ENCODE data around the gene C1orf159.
"Not testable (repeated sequence)": the region's sequence is repeated elsewhere in the genome, so short reads cannot be mapped to it uniquely, and the experiment has no call there.

The C1orf159 gene

DNA sequence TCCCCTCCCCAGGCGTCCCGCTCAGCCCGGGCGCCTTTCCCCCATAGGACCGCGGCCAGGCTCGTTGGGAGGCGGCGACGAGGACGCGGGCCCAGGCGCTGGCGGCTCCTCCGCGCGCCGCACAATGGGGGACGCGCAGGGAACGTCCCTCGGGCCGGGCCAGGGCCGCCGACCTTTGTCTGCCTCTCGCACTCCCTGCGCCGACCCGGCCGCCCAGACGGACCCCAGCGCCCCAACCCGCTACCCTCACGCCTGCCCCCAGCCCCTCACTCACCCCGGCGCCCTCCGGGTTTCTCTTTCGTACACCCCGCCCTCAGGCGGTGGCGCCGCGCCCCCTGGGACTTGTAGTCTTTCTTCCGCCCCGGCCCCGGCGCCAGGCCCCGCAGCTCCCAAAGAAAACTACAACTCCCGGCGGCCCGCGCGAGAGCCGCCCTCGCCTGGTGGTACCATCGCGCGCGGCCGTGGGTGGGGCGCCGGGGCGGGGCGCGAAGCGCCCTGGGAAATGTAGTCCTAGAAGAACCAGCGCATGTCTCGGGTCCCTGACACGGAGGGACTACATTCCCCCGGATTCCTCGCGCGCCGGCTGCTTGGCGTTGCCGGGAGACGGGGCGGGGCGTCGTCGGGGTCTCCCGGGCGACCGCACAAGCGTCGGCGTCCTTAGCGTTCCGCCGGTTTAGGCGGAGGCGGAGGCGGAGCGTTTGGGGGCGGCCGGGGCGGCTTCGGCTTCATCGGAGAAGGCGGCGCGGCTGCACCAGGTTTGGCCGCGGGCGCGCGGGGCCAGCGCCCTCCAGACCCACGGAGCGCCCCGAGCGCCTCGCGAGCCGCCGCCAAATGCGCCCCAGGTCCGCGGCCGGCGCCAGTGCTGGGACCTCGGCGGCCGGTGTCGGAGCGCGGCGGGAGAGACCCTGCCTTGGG lies at the start of gene C1orf159:
Gene C1orf159 (minus strand): TSS at position 304 of the 915 bp plus-strand sequence. CDS start 24,546 bp downstream, outside the sequence.
- peak; percentile 99 for DNase-seq

DNA sequence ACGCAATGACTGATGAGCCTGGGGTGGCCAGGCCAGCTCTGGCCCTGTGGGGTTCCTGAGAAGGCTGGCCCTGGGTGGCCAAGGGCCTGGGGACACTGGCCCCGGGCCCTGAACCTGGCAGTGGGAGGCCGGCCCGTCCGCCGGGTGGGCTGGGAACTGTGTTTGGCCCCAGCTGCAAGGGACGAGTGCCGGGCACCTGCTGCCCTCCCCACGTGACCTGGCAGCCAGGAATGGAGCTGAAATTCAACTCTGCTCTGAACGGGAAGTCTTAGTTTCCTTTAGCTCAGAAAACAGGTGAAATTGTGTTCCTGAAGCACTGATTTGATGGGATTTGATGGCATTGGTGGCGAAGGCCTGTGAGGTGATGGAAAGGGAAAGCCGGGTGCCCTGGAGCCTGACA lies 49.6 kb upstream of the C1orf159 start:
- DNase-seq, result no peak

- no peak for DNase-seq
Measured at GRCh38 chr1:1164701-1165451, 49.0 kb upstream of the C1orf159 start.

DNA sequence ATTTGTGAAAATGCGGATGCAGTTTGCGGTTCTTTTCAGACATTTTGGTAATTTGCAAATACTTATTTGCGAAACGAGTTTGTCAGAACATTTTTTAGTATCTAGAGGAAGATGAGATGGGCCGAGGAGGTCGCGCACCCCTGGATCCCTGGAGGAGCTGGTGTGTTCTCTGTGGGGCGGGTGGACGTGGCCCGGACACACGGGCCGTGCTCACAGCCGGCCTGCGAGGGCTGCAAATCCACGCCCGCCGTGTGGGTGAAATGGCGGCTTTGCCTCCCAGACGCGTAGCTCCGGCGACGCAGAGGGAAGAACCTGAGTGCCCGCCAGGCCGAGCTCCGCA lies 48.4 kb upstream of the C1orf159 start:
- DNase-seq, result no peak

GRCh38 chr1:1163538-1164070 lies 47.7 kb upstream of the C1orf159 start:
- no peak for DNase-seq

GRCh38 chr1:1162597-1163537 lies 47.0 kb upstream of the C1orf159 start:
- no peak for DNase-seq

DNA sequence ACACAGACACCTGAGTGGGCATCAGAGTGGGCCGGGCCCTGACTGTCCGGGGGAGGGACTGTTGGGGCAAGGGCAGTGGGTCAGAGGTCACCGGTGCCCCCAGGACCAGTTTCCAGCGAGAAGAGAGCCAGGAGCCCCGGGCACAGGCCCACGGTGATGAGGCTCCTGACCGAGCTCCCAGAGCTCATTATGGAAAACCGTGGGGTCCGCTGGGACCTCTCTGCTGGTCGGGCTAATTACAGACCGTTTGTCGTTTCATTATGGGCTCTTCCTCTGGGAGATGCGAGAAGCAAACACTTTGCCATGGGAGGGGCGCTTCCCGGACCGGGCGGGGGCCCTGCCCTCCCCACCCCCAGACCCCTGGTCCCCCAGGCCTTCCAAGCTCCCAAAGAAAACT lies 45.8 kb upstream of the C1orf159 start:
- no peak for DNase-seq

DNA sequence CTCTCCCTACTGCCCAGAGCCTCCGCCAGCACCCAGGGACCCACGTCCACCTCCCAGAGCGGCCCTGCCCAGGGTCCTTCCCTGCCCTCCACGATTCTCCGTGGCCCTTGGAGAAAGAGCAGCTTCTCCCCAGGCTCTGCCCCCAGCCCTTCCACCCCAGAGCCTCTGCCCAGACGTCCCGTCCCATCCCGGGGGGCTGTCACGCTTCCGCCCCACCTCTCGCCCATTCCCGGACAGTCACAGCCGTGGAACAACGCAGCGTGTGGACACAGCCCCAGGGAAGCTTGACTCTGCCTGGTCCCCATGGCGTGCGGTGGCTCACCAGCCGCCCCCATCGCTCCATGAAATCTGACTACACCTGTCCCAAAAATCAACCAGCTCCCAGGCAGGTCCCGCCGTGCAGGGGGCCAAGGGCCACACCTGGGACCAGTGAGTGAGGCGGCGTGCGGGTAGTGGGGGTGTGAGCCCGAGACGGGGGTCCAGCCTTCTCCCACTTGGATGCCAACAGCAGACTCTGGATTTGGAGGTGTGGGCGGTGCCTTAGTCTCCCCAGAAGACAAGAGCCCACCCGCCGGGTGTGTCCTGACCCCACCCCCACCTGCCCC lies 45.3 kb upstream of the C1orf159 start:
- DNase-seq, result no peak

DNA sequence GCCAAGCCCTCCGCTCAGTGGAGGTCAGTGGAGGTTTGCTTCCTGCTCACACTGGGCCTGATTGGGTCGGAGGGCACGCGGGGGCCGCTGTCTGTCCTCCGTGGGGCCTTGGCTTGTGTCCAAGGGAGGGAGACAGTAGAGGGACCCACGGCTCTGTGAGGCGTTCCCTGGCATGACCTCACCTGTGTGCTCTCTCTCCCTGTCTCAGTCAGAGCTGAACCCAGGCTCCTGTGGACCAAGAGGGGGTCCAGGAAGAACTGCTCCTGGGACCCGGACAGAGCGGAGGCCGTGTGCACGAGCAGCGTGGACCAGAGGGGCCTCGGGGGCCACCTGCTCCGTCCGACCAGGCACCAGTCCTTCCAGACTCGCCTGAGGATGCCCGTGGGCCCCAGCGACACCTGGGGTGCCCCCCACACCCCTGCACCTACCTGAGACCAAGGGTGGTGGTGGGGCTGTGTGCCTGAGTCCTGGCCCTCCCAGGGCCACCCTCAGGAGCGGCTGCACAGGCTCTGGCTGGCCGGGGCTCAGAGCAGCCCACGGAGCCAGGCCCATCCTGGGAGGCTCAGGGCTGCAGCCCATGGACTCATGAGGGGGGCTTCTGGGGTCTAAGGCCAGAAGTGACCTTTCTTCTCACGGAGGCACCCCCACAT lies 44.5 kb upstream of the C1orf159 start:
- DNase-seq, result no peak

- peak; percentile 37 for DNase-seq
Measured at GRCh38 chr1:1157914-1158710, 42.2 kb upstream of the C1orf159 start.

DNA sequence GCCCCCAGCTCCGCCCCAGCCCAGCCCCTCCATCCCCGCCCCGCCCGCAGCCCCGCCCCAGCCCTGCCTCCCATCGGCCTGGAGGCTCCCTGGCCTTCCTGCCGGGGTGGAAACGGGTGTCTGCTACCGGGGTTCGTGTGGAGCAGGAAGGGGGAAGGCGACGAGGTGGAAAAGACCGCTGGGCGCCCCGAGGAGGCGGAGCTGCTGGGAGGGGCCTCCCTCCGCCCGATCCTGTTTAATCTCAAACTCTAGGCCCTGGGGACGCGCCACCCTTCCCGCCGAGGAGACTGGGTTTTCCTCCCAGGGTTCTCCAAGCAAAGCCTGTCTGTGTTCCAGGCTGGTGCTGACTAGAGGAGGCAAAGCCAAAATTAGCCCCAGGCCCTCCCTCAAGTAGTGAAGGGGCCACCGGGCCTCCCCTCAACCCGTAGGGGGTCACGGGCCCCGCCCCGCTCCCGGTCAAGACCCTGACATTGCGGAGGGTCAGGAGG lies 41.6 kb upstream of the C1orf159 start:
- peak; percentile 85 for DNase-seq

GRCh38 chr1:1157033-1157365 lies 41.1 kb upstream of the C1orf159 start:
- DNase-seq, result no peak

- DNase-seq, result no peak
Measured at GRCh38 chr1:1156140-1157032, 40.5 kb upstream of the C1orf159 start.

GRCh38 chr1:1155258-1155657 lies 39.4 kb upstream of the C1orf159 start:
- no peak for DNase-seq

- no peak for DNase-seq
Measured at GRCh38 chr1:1153874-1154273, 38.0 kb upstream of the C1orf159 start.

DNA sequence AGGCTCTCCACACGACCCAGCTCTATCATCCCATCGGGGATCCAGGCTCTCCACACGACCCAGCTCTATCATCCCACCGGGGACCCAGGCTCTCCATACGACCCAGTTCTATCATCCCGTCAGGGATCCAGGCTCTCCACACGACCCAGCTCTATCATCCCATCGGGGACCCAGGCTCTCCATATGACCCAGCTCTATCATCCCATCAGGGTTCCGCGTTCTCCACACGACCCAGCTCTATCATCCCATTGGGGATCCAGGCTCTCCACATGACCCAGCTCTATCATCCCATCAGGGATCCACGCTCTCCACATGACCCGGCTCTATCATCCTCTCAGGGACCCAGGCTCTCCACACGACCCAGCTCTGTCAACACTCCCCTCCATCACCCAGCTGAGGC lies 37.3 kb upstream of the C1orf159 start:
- not testable (repeated sequence) for DNase-seq

DNA sequence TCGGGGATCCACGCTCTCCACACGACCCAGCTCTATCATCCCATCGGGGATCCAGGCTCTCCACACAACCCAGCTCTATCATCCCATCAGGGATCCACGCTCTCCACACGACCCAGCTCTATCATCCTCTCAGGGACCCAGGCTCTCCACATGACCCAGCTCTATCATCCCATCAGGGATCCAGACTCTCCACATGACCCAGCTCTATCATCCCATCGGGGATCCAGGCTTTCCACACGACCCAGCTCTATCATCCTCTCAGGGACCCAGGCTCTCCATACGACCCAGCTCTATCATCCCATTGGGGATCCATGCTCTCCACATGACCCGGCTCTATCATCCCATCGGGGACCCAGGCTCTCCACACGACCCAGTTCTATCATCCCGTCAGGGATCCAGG lies 36.5 kb upstream of the C1orf159 start:
- DNase-seq, result not testable (repeated sequence)

- DNase-seq, result no peak
Measured at GRCh38 chr1:1151306-1151705, 35.4 kb upstream of the C1orf159 start.

GRCh38 chr1:1150100-1150499 lies 34.2 kb upstream of the C1orf159 start:
- DNase-seq, result no peak

DNA sequence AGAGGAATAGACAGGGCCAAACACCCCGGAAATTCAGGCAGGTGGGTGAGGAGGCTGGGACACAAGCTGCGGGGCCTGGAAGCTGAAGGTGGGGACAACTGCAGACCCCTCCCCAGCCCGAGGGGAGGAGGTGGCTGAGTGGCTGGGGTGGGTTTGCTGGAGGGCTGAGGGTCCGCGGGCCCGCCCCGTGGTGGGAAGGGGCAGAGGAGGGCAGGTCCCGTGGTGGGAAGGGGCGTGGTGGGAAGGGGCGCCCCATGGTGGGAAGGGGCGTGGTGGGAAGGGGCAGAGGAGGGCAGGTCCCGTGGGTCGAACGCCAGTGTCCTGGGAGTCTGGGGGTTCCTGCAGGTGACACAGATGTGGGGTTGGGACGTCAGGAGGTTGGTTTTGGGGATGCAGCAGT lies 33.5 kb upstream of the C1orf159 start:
- DNase-seq, result no peak
